ENCODE results near the gene FADS2. TPM values are rescaled to one million over a fixed set of nuclear protein-coding genes. Genes with fewer than 3 reads are reported as not detected.

Gene FADS2
- total and polyA plus RNA-seq, 2 of the 13 experiments (the other 11 are each of a cell fraction or from before 2014, with no cell fraction given), result 90.1 to 124 TPM

DNA sequence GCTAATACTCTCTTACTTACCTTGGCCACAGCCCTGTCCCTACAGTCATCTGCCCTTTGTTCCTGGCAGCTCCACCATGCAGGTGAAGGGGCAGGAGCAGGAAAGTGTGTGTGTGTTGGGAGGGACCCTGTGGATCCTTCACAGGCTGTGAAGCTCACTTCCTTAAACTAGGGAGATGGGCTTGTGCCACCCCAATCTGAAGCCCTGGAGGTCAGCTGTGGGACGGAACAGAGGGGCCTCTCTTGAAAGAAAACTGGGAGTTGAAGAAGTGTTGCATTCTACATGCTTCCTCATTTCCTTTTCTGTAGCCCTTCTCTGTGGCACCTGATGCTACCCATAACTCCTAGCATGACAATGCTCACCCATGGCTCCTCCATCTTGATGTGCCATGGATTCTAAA, 23.0 kb upstream of the FADS2 start:
- FAIRE-seq (no peak), ATAC-seq (no peak), DNase-seq (ENCODE audit: low spot score) (no peak)
- CTCF ChIA-PET (ENCODE audit: low intra/inter-chr PET ratio, low total read pairs), result no interaction called here
- H3K79me2 ChIP-seq (ENCODE audit: insufficient read depth, low read length), result no peaks in the 10 kb centered on the region
- no peaks in the 10 kb centered on the region for H3K9me3 ChIP-seq (ENCODE audit: low read length)
- no peak overlapping the region for H3K9ac ChIP-seq (ENCODE audit: insufficient read depth, low read depth, low read length)
- intact Hi-C loops (cut with micrococcal nuclease; ENCODE audit: unreplicated experiment) (no loop called here), in situ Hi-C loops (cut with HindIII; ENCODE audit: extremely low pct_ligation_motif_present, low pct_unique_long_range_greater_than_20kb) (no loop called here)
- H3K4me3 ChIP-seq (replicated peaks in 1 of 3; ENCODE audit: insufficient read depth in 1 of 3, low read depth in 2 of 3, low read length in 3 of 3), result no peak overlapping the region
- peaks cover 25 to 80% of the 10 kb centered on the region in 2 experiments for H3K36me3 ChIP-seq (replicated peaks in 1 of 2; ENCODE audit: control insufficient read depth in 1 of 2, insufficient read depth in 2 of 2, low read length in 2 of 2)
- TF ChIP-seq, protein P1, sequence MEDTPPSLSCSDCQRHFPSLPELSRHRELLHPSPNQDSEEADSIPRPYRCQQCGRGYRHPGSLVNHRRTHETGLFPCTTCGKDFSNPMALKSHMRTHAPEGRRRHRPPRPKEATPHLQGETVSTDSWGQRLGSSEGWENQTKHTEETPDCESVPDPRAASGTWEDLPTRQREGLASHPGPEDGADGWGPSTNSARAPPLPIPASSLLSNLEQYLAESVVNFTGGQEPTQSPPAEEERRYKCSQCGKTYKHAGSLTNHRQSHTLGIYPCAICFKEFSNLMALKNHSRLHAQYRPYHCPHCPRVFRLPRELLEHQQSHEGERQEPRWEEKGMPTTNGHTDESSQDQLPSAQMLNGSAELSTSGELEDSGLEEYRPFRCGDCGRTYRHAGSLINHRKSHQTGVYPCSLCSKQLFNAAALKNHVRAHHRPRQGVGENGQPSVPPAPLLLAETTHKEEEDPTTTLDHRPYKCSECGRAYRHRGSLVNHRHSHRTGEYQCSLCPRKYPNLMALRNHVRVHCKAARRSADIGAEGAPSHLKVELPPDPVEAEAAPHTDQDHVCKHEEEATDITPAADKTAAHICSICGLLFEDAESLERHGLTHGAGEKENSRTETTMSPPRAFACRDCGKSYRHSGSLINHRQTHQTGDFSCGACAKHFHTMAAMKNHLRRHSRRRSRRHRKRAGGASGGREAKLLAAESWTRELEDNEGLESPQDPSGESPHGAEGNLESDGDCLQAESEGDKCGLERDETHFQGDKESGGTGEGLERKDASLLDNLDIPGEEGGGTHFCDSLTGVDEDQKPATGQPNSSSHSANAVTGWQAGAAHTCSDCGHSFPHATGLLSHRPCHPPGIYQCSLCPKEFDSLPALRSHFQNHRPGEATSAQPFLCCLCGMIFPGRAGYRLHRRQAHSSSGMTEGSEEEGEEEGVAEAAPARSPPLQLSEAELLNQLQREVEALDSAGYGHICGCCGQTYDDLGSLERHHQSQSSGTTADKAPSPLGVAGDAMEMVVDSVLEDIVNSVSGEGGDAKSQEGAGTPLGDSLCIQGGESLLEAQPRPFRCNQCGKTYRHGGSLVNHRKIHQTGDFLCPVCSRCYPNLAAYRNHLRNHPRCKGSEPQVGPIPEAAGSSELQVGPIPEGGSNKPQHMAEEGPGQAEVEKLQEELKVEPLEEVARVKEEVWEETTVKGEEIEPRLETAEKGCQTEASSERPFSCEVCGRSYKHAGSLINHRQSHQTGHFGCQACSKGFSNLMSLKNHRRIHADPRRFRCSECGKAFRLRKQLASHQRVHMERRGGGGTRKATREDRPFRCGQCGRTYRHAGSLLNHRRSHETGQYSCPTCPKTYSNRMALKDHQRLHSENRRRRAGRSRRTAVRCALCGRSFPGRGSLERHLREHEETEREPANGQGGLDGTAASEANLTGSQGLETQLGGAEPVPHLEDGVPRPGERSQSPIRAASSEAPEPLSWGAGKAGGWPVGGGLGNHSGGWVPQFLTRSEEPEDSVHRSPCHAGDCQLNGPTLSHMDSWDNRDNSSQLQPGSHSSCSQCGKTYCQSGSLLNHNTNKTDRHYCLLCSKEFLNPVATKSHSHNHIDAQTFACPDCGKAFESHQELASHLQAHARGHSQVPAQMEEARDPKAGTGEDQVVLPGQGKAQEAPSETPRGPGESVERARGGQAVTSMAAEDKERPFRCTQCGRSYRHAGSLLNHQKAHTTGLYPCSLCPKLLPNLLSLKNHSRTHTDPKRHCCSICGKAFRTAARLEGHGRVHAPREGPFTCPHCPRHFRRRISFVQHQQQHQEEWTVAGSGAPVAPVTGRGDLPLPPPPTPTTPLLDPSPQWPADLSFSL (CRISPR knock-in tag; IDR thresholded peaks at IDR 0.05), result no peak
- no peak overlapping the region for H3K4me2 ChIP-seq (ENCODE audit: low read depth, low read length)
- no peak overlapping the region for H2AFZ ChIP-seq (ENCODE audit: low read length)
- 90% methylated on average over 1 of the region's 1 CpG for WGBS (ENCODE audit: low lambda C conversion rate)
- no peaks in the 10 kb centered on the region for H4K20me1 ChIP-seq (ENCODE audit: insufficient read depth, low read length)
- POLR2A ChIA-PET, result interaction anchor here (2.3 kb wide), 1 partner anchor 10 kb away, joined by 7 read pairs; no protein-coding TSS in a partner anchor
- H3K27ac ChIP-seq (ENCODE audit: extremely low read length, insufficient read depth, low read length), result no peak overlapping the region
- H3K27me3 ChIP-seq (ENCODE audit: control insufficient read depth in 1 of 2, insufficient read depth in 2 of 2, low read length in 2 of 2), result no peaks in the 10 kb centered on the region; a peak in 1 of 5 replicates
- BruUV-seq (replicated peaks), result no TSS peak
- H3K4me1 ChIP-seq (ENCODE audit: insufficient read depth, low read length), result peaks cover 4% of the 10 kb centered on the region; the same call in 1 of the 2 replicates

All from HepG2 (cell line).